ENCODE measurements around the gene LRBA.

Gene LRBA

DNA sequence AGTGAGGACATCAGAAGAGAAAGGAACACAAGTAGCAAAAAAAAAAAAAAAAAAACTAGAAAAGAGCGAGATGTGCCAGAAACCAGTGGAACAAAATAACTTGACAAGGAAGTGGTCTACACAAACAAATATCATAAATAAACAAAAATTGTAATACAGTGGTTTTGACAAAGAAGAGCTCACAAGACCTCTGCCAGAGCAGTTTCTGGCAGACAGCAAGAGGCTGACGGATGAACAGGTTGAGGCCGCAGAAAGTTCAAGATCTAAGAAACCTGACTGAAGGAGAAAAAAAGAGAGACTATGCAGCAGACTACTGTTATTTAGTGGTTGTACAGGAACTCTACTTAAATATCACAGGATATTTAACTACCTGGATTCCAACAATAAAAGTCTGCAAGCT lies 367.0 kb downstream of the LRBA start:
- DNase-seq: no peak

DNA sequence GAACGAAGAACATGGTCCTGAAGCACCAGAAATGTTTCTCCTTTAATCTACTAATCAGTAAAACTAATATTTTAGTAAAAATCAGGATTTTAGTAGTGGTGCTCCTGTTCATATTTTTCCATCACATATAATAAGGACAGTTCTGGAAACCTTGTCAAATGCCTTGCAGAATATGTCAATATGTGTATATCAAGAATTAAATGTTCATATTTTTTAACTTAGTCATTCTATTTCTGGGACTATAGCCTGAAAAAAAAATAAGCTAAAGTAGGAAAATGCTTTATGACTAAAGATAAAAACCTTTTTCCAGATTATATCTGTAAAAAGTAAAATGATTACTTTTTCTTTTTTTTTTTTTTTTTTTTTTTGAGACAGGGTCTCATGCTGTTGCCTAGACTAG lies 368.1 kb downstream of the LRBA start:
- no peak for DNase-seq

DNA sequence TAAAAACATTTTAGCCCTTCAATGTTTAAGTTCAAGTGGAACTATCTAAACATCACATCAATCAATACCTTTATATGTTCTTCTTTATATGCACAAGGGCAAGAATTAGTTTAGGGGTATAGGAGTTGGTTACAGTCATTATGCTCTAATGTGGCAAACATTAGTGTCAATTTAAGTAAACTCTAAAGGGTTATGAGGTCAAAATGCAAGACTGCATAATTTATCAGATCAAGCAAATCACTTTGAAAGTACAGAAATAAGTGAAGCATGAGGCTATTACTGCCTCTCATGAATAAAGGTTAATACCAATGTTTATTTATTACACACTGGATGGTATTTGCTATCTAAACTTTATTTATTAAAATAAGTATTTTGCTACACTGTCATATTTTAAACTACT lies 373.5 kb downstream of the LRBA start:
- DNase-seq: no peak

DNA sequence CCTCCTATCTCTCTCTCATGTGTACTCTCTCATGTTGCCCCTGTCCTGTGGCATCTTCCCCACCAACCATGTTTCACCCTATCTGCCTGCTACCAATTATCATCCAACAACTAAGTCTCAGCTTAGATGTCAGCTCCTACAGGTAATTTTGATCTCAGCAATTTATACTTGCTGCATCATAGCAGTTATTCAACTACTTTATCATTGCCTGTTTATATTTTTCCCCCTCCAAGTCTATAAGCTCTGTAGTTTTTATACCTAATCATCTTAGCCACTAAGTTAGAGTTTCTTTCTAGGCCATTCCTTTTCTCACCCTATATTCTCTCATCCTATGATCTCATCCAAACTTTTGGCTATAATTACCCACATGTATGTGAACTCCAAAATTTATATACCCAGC lies 382.4 kb downstream of the LRBA start:
- DNase-seq: no peak

DNA sequence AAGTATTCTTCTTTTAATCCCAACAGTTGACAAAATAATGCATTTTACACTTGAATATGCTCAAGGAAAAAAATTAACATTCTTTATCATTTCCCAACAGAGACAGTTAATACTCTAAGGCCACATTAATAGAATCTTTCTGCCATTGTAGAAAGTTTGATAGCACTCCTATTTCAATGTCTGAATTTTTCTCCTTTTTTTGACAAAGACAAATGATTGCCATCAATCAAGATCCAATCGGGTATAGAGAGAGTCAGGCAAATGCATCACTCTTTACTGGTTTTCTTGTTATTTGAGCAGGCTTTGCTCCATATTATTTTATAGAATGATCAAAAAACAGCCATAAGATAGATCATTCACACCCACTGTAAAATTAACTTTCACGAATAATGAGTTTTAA lies 387.0 kb downstream of the LRBA start:
- no peak for DNase-seq

DNA sequence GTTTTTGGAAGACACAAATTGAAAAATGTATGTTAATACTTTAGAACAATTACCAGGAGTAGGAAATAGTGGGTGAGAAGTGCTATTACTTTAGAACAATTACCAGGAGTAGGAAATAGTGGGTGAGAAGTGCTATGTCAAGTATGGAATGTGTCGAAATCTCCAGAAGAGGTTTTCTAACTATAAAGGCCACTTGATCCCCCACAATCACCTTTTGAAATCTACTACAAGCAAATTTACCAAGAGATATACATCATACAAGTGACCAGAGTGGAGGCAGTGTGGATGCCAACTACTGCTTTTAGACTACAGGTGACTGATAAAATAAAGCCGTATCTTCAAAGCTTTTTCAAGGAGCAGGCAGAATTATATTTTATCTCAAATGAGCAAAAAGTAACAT lies 390.1 kb downstream of the LRBA start:
- DNase-seq: no peak

DNA sequence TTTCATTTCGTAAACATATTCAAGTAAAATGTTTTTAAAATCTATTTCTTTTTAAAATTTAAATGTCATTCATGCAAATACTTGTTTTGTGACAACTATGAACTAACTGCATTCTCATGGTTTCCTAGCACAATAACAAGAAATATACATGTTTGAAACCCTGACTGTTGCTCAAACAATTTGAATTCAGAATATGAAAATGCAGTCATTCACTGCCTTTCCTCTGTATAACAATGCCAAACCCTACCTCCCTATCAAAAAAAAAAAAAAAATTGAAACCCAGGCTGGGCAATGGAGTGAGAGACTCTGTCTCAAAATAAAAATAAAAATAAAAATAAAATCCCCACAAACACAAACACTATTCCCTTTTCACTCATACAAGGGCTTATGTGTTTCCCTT lies 391.0 kb downstream of the LRBA start:
- no peak for DNase-seq

DNA sequence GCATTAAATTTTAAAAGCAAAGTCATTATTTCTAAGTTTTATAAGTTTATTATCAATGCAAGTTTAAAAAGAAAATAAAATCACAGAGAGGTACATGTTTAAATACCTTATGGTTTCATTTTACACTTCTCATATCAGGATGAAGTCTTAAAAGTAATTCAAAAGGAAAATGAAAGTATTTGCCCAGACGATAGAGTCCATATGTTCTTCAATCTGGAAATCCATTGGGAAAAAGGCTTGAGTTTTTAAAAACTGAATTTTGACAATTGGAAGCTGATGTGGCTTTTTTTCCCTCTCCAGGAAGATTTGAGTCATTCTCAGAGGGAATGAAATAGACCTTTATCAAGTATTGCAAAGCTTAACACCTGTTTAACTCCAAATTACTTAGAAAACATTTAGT lies 396.0 kb downstream of the LRBA start:
- DNase-seq: no peak

DNA sequence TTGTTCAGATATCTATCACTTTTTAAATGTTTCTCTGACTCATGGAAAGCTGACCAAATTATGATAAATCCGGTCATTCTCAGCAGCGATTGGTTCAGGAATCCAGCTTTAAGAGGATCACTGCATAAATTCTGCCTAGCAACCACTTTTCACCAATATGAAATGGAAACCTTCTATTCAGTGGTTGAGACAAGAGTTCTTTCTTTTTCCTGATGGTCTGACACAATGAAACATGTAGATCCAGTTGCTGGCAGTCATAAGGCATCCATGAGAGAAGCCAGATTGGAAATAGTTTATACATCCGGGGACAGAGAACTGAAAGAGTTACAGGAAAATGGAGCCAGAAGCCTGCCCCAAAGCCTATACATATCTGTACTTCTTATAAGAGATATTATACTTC lies 406.0 kb downstream of the LRBA start:
- DNase-seq: no peak

DNA sequence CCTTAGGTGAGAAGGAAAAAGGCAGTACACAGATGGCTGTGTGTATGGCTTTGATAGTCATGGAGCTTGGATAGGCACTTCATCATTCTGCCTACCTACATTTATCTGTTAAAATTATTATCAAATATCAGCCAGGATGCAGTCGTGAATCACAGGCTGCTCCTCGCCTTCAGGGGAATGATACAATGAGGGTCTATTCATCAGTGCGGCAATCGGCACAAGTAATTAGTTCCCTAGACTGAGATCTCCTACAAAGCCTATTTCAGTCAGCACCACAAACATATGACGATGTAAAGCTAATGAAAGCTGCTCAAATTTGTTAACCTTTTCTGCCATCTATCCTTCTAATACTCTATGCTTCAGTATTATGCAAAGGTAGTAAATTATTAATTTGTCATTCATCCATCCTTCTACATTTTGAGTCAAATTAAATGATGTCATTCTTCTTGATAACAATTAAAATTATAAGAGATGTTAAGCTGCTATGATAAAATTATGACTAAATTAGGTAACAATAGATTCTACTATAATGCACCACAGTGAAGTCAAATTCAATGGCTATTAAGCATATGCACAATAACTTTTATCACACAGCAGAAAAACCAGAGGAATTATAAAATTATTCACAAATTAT lies 414.2 kb downstream of the LRBA start:
- DNase-seq: no peak

DNA sequence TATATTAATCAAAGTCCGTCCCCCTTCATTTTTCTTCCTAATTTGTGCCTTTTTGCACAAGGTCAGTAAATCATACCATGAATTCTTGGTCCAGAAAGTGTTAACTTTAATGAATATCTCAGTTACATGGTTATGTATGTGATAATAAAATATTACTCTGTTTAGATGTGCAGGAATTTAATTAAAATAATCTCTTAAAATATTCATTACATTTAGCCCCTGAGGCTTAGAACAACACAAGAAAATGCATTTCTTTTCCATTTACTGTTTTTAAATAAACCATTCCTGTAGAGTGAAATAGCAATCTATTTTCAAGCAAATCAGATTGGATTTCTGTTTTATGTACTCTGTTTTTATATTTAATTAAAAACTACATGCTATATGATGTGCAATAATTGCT lies 415.5 kb downstream of the LRBA start:
- DNase-seq: no peak

DNA sequence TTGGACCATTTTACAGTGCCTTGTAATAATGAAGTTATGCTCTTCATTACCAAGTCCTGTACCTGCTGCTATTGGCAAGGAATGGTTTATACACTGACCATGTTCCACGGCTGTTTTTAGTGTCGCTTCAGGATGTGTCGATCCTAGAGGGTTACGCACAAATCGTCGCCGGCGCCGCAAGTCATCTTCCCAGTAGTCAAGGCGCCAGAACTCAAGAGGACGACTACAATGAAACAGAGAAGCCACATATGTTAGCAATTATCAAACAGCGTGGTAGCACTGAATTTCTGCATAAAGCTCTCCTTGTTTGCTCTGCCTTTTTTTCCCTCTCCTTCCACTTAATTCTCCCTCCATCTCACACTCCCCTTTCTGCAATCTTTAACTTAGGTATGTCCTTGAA lies 416.2 kb downstream of the LRBA start:
- no peak for DNase-seq

DNA sequence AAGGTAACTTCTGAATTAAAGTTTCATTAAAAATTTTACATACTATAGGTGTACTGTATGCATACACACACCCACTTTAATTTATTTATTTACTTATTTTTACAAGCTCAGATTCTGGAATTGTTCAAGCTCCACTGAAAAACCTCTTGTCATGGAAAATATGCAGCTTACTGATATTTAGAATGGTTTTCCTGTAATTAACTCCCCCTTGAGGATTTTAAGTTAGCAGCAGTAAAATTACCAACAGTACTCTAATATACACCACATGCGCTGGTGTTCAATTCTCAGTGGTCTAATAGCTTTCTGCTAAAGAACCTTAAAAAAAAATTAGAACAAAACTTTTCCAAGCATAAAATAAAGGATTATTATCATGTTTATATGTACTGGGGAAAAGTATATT lies 421.1 kb downstream of the LRBA start:
- DNase-seq: no peak

DNA sequence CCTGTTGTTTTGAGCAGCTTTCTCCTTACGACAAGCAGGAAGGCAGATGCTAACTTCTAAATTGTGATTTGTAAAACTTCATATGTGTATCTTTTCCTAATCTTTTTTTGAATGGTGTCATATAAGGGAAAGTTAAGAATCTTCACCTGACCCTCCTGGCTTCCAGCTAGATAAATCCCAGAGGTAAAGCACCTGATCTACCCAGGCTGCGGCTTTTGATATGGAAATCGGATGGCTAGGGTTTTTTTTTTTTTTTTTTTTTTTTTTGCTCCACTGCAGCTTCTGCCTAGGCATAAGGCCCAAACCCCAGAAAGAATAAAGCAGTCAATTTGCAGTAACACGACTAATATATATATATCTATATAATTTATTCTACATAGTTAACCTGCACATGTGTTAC lies 423.2 kb downstream of the LRBA start:
- DNase-seq: no peak

DNA sequence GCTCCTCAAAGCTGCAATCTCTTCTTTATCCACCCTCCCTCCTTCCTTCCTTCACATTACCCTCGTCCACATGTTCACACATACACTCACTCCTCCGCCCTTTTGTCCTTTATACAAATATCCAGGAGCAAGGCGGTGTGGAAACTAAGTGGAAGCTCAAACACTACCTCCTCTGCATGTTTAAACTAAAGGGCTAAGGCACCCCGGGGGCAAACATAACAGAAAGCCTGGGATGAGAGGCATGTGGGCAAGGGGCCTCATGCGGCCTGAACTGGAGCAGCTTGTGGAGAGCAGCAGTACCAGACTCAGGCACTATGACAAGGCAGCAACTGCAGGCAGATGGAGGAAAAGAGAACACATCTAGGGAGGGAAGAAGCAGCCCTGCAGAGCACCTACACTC lies 423.7 kb downstream of the LRBA start:
- no peak for DNase-seq

DNA sequence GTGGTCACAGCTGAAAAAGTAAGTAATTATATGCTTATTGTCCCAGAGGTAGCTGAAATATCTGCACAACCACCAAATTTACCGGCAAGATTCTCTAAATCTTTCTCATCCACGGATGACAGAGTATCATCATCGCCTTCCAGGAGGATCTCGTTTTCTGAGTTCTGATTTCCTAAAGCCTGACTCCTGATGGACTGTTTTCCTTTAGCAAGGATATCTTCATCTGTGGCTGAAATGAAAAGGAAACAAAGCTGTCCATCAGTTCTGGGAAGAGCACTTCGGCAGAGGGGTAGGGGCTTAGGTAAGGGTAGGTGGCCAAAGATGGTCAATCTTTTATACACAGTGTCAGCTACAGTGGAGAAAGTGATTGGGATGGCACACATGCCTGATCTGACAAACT lies 424.5 kb downstream of the LRBA start:
- no peak for DNase-seq

DNA sequence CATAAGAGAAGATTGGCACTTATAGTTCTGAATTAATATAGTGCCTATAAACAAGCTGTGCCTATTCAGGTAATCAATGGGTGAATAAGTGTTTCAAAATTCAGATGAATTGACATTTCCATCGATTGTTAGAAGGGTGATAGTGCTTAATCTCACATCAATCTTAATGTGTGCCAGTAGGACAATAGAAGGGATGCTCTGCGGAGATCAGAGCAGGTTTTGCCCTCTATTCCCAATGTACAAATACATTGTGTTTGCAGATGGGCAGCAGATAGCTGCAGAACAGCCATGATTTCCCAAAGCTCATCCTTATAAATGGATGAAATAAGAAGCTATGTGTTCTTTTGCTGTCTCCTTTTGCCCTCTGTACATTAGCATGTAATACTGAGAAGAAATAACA lies 425.9 kb downstream of the LRBA start:
- no peak for DNase-seq

DNA sequence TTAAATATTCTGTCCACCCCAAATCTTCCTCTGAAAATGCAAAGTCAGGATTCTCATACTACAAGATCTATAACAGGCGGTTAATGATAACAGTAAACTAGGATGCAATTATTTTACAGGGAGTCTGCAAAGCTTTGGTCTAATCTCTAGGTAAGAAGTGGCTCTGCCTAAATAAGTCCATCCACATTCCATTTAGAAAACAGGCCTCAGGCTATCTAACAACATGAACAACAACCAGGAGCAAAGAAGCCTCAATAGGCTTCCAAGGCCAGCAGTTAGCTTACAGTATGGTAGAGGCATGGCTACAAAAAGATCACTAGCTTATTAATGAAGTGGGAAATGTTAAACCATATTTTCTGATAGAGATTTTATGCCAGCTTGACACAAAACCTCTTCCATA lies 426.8 kb downstream of the LRBA start:
- DNase-seq: no peak

DNA sequence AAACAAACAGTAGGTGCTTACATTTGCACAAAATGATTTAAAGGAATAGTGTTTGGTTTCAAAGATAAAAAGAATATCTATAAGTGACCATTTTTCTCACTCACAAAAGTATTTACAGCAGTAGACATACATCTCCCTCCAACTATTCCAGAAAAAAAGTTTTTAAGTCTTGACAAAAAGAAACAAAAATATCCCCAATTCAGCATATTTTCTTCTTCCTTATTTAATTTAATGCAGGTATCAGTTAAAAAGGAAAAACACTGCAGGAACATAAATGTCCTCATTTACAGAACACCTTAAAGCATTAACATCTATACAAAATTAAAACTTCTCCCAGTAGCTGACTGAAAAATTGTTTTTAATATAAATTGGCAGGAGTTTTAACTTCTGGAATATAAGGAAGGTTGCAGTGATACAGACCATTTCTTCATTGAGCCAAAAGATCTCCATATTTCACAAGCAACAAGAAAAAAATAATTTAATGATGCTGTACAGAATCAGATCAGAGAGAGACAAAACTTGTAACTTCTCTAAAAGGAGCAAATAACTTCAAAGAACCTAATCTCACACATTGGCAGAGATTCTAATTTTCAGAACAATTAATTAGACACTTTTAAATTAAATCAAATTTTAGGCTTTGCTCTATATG lies 428.8 kb downstream of the LRBA start:
- DNase-seq: no peak

DNA sequence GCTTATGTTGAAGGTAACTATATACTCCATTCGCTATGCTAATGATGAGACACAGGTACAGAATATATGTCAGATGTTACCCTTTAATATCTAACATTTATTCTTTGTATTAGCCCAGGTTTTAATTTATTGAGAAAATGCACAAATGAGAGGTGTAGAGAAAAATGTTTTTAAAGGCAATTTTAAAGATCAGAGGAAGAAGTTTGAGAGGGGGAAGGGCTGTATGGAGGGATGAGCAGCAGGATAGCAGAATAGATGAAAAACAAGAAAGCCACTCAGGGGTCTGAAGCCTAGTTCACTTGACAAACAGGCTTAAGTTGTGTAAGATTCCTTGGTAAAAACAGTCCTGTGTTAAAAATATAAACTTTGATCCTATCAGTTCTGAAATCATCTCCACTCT lies 429.5 kb downstream of the LRBA start:
- no peak for DNase-seq

DNA sequence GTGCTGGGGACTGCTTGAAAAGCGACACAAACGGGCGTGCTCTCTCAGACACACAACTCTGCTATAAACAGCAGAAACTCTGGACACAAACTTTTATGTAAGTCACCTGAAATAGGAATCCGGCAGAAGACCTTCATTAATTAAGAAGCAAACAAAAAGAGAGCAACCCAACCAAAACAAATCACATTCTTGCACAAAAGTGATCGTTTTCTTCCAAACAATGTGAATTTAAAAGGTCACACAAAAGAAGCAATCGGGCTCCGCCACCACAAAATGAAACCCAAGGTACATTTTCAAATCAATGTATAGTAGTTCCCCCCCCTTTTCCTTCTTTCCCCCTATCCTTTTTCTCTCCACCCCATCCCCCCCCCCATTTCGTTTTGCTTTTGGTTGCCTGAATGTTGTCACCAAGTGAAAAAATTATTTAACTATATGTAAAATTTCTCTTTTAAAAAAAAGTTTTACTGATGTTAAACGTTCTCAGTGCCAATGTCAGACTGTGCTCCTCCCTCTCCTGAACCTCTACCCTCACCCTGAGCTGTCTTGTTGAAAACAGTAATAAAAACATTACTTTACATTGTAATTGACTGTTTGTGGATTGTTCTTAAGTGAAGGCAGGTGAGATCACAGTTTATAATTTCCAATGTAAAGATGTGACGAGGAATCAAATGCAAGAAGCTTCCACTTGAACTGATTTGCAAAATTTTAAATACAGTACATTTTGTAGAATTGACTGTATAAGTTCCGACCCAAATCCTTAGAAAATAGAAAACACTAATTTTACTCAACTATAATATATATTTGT lies 430.8 kb downstream of the LRBA start:
- no peak for DNase-seq

DNA sequence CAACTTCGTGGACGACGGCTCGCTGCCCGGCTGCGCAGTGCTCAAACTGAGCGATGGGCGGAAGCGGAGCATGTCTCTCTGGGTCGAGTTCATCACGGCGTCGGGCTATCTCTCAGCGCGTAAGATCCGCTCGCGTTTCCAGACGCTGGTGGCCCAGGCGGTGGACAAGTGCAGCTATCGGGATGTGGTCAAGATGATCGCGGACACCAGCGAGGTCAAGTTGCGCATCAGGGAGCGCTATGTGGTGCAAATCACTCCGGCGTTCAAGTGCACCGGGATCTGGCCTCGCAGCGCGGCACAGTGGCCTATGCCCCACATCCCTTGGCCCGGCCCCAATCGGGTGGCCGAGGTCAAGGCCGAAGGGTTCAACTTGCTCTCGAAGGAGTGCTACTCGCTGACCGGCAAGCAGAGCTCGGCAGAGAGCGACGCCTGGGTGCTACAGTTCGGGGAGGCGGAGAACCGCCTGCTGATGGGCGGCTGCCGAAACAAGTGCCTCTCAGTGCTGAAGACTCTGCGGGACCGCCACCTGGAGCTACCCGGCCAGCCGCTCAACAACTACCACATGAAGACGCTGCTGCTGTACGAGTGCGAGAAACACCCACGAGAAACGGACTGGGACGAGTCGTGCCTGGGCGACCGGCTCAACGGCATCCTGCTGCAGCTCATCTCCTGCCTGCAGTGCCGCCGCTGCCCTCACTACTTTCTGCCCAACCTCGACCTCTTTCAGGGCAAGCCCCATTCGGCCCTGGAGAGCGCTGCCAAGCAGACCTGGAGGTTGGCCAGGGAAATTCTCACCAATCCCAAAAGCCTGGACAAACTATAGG lies 431.6 kb downstream of the LRBA start:
- DNase-seq: no peak

DNA sequence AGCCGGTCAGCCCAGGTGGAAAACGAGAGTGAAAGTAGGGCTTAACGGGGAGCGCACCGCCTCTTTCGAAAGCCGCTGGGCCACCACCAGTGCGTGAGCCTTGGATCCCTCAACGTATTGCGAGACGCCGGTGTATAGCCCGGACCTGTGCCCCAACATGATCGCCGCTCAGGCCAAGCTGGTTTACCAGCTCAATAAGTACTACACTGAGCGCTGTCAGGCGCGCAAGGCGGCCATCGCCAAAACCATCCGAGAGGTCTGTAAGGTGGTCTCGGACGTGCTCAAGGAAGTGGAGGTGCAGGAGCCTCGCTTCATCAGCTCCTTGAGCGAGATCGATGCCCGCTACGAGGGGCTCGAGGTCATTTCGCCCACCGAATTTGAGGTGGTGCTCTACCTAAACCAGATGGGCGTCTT lies 432.2 kb downstream of the LRBA start:
- no peak for DNase-seq
